HG02642 (cell line): ENCODE data around the gene ADCK2.
"Not testable (repeated sequence)": the region's sequence is repeated elsewhere in the genome, so short reads cannot be mapped to it uniquely, and the experiment has no call there.

ENCODE experiments used
- ATAC-seq: cut with Tn5 transposase; IDR thresholded peaks from one replicate; pipeline ENCODE4 v1.9.1; 2021; ENCODE audit warnings: mild to moderate bottlenecking; ENCODE audit not compliant: unreplicated experiment, poor library complexity

Gene ADCK2

GRCh38 chr7:140645166-140645900, 27.4 kb upstream of the ADCK2 start:
- ATAC-seq: no peak

GRCh38 chr7:140646931-140647647, 25.7 kb upstream of the ADCK2 start:
- ATAC-seq: peak; percentile 88

- no peak for ATAC-seq
Observed at GRCh38 chr7:140649556-140650205, 23.1 kb upstream of the ADCK2 start.

- no peak for ATAC-seq
Observed at GRCh38 chr7:140650367-140650766, 22.4 kb upstream of the ADCK2 start.

- no peak for ATAC-seq
Observed at GRCh38 chr7:140653319-140654108, 19.2 kb upstream of the ADCK2 start.

- ATAC-seq: no peak
Observed at GRCh38 chr7:140654109-140654387, 18.7 kb upstream of the ADCK2 start.

- ATAC-seq: no peak
Observed at GRCh38 chr7:140654661-140655060, 18.1 kb upstream of the ADCK2 start.

- ATAC-seq: no peak
Observed at GRCh38 chr7:140655511-140656408, 17.0 kb upstream of the ADCK2 start.

GRCh38 chr7:140656548-140657515, 15.9 kb upstream of the ADCK2 start:
- ATAC-seq: peak; percentile 75

GRCh38 chr7:140657891-140658290, 14.9 kb upstream of the ADCK2 start:
- ATAC-seq: no peak

- ATAC-seq: no peak
Observed at GRCh38 chr7:140659856-140660255, 12.9 kb upstream of the ADCK2 start.

GRCh38 chr7:140661124-140661523, 11.6 kb upstream of the ADCK2 start:
- no peak for ATAC-seq

GRCh38 chr7:140662938-140663337, 9.8 kb upstream of the ADCK2 start:
- not testable (repeated sequence) for ATAC-seq

- no peak for ATAC-seq
Observed at GRCh38 chr7:140667476-140667875, 5.3 kb upstream of the ADCK2 start.

- ATAC-seq: no peak
Observed at GRCh38 chr7:140668641-140669040, 4.1 kb upstream of the ADCK2 start.

GRCh38 chr7:140669352-140669751, 3.4 kb upstream of the ADCK2 start:
- ATAC-seq: no peak

GRCh38 chr7:140669862-140670261, 2.9 kb upstream of the ADCK2 start:
- not testable (repeated sequence) for ATAC-seq

- no peak for ATAC-seq
Observed at GRCh38 chr7:140670343-140670935, 2.3 kb upstream of the ADCK2 start.
